A673 (cell line): Measurements from ENCODE around the gene THSD4. TPM values are rescaled to one million over a fixed set of nuclear protein-coding genes. Genes with fewer than 3 reads are reported as not detected.
A peak's percentile ranks its signal among the peaks of the same experiment; 100 is the strongest.

Experiments
- BruUV-seq: library from RNA; stranded (reverse); fragments of 400-500 nt; replicated peaks from 2 replicates; lab custom pipeline; 2021; lab: Mats Ljungman, UMichigan
- CTCF ChIA-PET: fragments of 300-600 bp; sonication (Branson Sonifier 250); formaldehyde crosslinking; loops from one replicate; lab custom pipeline; 2022; ENCODE audit warnings: antibody characterized with exemption; lab: Charles Lee
- POLR2A ChIA-PET: fragments of 300-600 bp; sonication (Branson Sonifier 250); formaldehyde crosslinking; loops from one replicate; lab custom pipeline; 2022; ENCODE audit warnings: antibody characterized with exemption; ENCODE audit not compliant: low non-redundant PET; lab: Charles Lee
- DNase-seq: peaks from one replicate; pipeline ENCODE4 v3.0.0-alpha.2; 2015; ENCODE audit warnings: low spot score
- H3K27ac ChIP-seq: fragments of 200-600 bp; sonication (generic); 2 replicates; pipeline ENCODE4 v1.5.1; 2016; ENCODE audit warnings: mixed run types, low read depth, mild to moderate bottlenecking, mixed read lengths, antibody characterized with exemption, low read length; ENCODE audit not compliant: poor library complexity, severe bottlenecking
- H3K27me3 ChIP-seq: fragments of 200-600 bp; sonication (generic); replicated peaks from 2 replicates; pipeline ENCODE4 v1.6.1; 2017; ENCODE audit warnings: mixed run types, low read depth, mild to moderate bottlenecking, mixed read lengths, antibody characterized with exemption, low read length; ENCODE audit not compliant: insufficient read depth, poor library complexity
- H3K36me3 ChIP-seq: fragments of 200-600 bp; sonication (generic); 2 replicates; pipeline ENCODE4 v1.6.1; 2016; ENCODE audit warnings: mixed run types, mild to moderate bottlenecking, mixed read lengths, antibody characterized with exemption, low read length; ENCODE audit not compliant: insufficient read depth, poor library complexity, severe bottlenecking
- H3K4me1 ChIP-seq: fragments of 200-600 bp; sonication (generic); 2 replicates; pipeline ENCODE4 v1.6.1; 2017; ENCODE audit warnings: mixed run types, mild to moderate bottlenecking, mixed read lengths, antibody characterized with exemption, low read length; ENCODE audit not compliant: insufficient read depth, poor library complexity, severe bottlenecking
- H3K4me3 ChIP-seq: fragments of 200-600 bp; sonication (generic); 2 replicates; pipeline ENCODE4 v1.5.1; 2016; ENCODE audit warnings: low read depth, mixed run types, mild to moderate bottlenecking, mixed read lengths, low read length; ENCODE audit not compliant: poor library complexity, severe bottlenecking
- H3K9me3 ChIP-seq: fragments of 200-600 bp; sonication (generic); 2 replicates; pipeline ENCODE4 v1.6.1; 2016; ENCODE audit warnings: mixed run types, low read depth, mild to moderate bottlenecking, mixed read lengths, antibody characterized with exemption, low read length; ENCODE audit not compliant: poor library complexity, severe bottlenecking
- EZH2 ChIP-seq: fragments of 200-600 bp; sonication (generic); IDR thresholded peaks from 2 replicates; pipeline ENCODE4 v1.6.1; 2017; ENCODE audit warnings: borderline replicate concordance, low read depth, mild to moderate bottlenecking, mixed read lengths, antibody characterized with exemption, low read length; ENCODE audit not compliant: poor library complexity, severe bottlenecking
- intact Hi-C: fragments of 100-400 bp; cut with micrococcal nuclease; formaldehyde crosslinking; loops from one replicate; pipeline ENCODE4 v1.10.0; 2022; ENCODE audit not compliant: unreplicated experiment
- total RNA-seq: library from RNA; stranded (reverse); gene quantifications from 2 replicates; pipeline ENCODE4 v1.2.3, GENCODE V29; 2021
- TF ChIP-seq, protein P1 (sequence below): fragments of 300-800, 200-600 bp; sonication (generic); conservative IDR thresholded peaks from 2 replicates; pipeline ENCODE4 v1.5.1; 2017; ENCODE audit warnings: low read depth, mild to moderate bottlenecking, antibody characterized with exemption, low read length, moderate library complexity, mixed read lengths

THSD4 gene
- total RNA-seq, 1 experiment from 2014 or later, result 2.4 TPM

DNA sequence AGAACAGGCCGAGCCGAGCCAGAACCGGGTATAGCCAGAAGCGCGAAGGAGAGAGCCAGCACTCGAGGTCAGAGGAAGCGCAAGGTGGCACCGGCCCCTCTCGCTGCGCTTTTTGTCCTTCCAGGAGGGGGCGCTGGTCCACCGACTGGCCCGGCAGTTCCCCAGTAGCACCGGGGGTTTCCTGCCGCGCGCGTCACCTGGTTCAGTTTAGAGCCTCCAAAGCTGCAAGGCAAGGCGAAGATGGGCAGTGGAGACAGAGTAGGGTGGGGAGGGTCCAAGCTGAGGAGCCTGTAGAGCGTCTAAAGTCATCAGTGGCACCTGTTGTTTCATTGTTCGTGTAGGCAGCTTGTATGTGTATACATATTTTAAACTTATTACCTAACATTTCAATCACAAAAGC lies 687.5 kb downstream of the THSD4 start:
- CTCF ChIA-PET, result interaction anchor here (0.6 to 3.6 kb wide), 3 partner anchors 59 to 408 kb away, joined by 3 to 22 read pairs (median 5); no protein-coding TSS in a partner anchor
- H3K4me3 ChIP-seq, result no peak overlapping the region
- H3K36me3 ChIP-seq, result no peaks in the 10 kb centered on the region

DNA sequence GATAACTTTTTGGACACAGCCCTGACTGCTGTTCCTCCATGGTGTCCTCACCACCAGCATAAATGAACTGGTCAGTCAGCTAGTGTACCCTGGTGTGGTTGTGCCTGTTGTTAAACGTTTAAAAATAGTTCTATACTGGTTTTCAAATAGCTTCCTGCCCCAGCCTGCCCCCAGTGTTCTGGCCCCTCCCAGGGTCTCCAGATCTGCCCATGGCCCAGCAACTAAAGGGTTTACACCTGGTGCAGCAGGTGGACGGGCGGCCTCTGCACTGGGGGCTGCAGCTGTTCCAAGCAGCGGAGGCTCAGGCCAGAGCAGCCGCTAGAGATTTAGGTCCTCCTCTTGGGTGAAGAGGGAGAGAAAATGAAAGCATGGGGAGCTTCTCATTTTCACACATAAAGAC lies 689.0 kb downstream of the THSD4 start:
- Histone ChIP-seq H3K27me3 (no peaks in the 10 kb centered on the region), H3K36me3 (no peaks in the 10 kb centered on the region), H3K27ac (no peak overlapping the region), H3K9me3 (no peaks in the 10 kb centered on the region), H3K4me1 (peaks cover 14% of the 10 kb centered on the region), H3K4me3 (no peak overlapping the region)
- CTCF ChIA-PET, result interaction anchor here (1.1 to 3.6 kb wide), 2 partner anchors 60 to 228 kb away, joined by 4 to 22 read pairs; no protein-coding TSS in a partner anchor
- BruUV-seq, result no TSS peak
- intact Hi-C loops, result loop anchor here (5.0 kb wide), 3 partner anchors 52 to 417 kb away; no protein-coding TSS in a partner anchor
- DNase-seq, result no peak
- POLR2A ChIA-PET, result no interaction called here
- TF ChIP-seq, protein P1, sequence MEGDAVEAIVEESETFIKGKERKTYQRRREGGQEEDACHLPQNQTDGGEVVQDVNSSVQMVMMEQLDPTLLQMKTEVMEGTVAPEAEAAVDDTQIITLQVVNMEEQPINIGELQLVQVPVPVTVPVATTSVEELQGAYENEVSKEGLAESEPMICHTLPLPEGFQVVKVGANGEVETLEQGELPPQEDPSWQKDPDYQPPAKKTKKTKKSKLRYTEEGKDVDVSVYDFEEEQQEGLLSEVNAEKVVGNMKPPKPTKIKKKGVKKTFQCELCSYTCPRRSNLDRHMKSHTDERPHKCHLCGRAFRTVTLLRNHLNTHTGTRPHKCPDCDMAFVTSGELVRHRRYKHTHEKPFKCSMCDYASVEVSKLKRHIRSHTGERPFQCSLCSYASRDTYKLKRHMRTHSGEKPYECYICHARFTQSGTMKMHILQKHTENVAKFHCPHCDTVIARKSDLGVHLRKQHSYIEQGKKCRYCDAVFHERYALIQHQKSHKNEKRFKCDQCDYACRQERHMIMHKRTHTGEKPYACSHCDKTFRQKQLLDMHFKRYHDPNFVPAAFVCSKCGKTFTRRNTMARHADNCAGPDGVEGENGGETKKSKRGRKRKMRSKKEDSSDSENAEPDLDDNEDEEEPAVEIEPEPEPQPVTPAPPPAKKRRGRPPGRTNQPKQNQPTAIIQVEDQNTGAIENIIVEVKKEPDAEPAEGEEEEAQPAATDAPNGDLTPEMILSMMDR, result no peak
- no peak for TF ChIP-seq EZH2

More for the DNA sequence above, 687.5 kb downstream of the THSD4 start:
- intact Hi-C loops, result loop anchor here (1.0 to 5.0 kb wide), 4 partner anchors 50 to 415 kb away; no protein-coding TSS in a partner anchor
- POLR2A ChIA-PET, result no interaction called here
- no TSS peak for BruUV-seq
- H3K4me1 ChIP-seq, result peaks cover 14% of the 10 kb centered on the region
- H3K27ac ChIP-seq, result no peak overlapping the region
- DNase-seq, result peak; percentile 29
- no peaks in the 10 kb centered on the region for H3K27me3 ChIP-seq
- H3K9me3 ChIP-seq, result no peaks in the 10 kb centered on the region
- no peak for TF ChIP-seq EZH2
- TF ChIP-seq, protein P1, result peak; percentile 62

- POLR2A ChIA-PET, result interaction anchor here (0.6 to 0.8 kb wide), 3 partner anchors 336 to 1298 kb away, joined by 3 to 7 read pairs (median 4); no protein-coding TSS in a partner anchor
Observed at GRCh38 chr15:71804695-71805470, 689.6 kb downstream of the THSD4 start.

More at GRCh38 chr15:71804695-71805470, 689.6 kb downstream of the THSD4 start:
- no peak for DNase-seq
- H3K27ac ChIP-seq, result no peak overlapping the region
- H3K36me3 ChIP-seq, result no peaks in the 10 kb centered on the region
- H3K4me1 ChIP-seq, result peaks cover 14% of the 10 kb centered on the region
- H3K9me3 ChIP-seq, result no peaks in the 10 kb centered on the region
- TF ChIP-seq, protein P1, result no peak
- TF ChIP-seq EZH2, result no peak
- BruUV-seq, result no TSS peak
- no peak overlapping the region for H3K4me3 ChIP-seq
- intact Hi-C loops, result loop anchor here (5.0 kb wide), 3 partner anchors 53 to 418 kb away; no protein-coding TSS in a partner anchor
- H3K27me3 ChIP-seq, result no peaks in the 10 kb centered on the region
- CTCF ChIA-PET, result interaction anchor here (1.0 to 1.1 kb wide), 2 partner anchors 24 to 229 kb away, joined by 3 to 4 read pairs; no protein-coding TSS in a partner anchor
